GM15510 (cell line): ENCODE measurements around the gene KLRC2.

ENCODE experiments used
- POLR2A ChIP-seq: IDR thresholded peaks from 3 replicates; pipeline ENCODE4 v1.6.1; 2011; ENCODE audit warnings: borderline replicate concordance; ENCODE audit not compliant: insufficient read length; ENCODE audit errors: extremely low read depth

KLRC2 gene

GRCh38 chr12:10397296-10397695, 38.5 kb downstream of the KLRC2 start:
- no peak for TF ChIP-seq POLR2A

GRCh38 chr12:10395390-10395998, 40.3 kb downstream of the KLRC2 start:
- TF ChIP-seq POLR2A, result no peak

GRCh38 chr12:10393291-10393690, 42.5 kb downstream of the KLRC2 start:
- no peak for TF ChIP-seq POLR2A

- TF ChIP-seq POLR2A, result no peak
These were observed 43.3 kb downstream of the KLRC2 start for GRCh38 chr12:10392394-10392930.

DNA sequence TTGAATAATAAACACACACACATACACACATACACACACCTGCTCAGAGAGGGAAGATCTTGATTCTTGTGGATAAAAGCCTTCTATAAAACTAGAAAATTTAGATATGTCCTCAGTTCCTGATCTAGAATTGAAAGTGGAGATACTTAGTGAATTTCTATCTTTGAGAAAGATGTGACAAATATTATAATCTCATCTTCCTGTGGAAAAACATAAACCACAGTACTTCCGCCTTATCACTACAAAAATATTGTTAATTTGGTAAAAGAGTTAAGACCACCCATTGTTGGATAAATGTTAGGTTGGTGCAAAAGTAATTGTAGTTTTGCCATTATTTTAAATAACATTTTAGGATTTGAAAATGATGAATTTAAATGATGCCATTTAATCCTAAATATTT, 45.9 kb downstream of the KLRC2 start, which contains the start of gene KLRK1:
Gene KLRK1 (minus strand): TSS at position 138 of the 400 bp plus-strand sequence. CDS start 1,231 bp downstream, outside the sequence.
- no peak for TF ChIP-seq POLR2A

- TF ChIP-seq POLR2A, result no peak
These were observed 47.0 kb downstream of the KLRC2 start for GRCh38 chr12:10388624-10389413.

GRCh38 chr12:10386857-10387256, 49.0 kb downstream of the KLRC2 start:
- no peak for TF ChIP-seq POLR2A

DNA sequence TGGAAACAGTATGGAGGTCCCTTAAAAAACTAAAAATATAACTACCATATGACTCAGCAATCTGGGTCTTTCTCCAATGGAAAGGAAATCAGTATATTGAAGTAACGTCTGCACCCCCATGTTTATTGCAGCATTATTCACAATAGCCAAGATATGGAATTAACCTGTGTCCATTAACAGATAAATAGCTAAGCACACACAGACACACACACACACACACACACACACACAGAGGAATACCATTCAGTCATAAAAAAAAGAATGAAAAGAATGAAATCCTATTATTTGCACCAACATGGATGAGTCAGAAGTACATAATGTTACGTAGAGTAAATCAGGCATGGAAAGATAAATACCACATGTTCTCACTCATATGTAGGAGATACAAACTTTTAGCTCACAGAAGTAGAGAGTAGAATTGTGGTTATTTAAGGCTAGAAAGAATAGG, 50.6 kb downstream of the KLRC2 start:
- TF ChIP-seq POLR2A, result no peak

DNA sequence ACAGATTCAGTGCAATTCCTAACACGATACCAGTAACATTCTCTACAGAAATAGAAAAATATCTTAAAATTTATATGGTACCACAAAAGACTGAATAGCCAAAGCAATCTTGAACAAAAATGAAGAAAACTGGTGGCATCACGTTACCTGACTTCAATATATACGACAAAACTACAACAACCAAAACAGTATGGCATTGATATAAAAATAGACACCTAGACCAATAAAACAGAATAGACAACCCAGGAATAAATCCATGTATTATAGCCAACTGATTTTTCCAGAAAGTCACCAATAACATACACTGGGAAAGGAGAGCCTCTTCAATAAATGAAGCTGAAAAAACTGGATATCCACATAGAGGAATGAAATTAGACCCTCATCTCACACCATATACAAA, 51.6 kb downstream of the KLRC2 start:
- no peak for TF ChIP-seq POLR2A

- TF ChIP-seq POLR2A, result no peak
These were observed 53.7 kb downstream of the KLRC2 start for GRCh38 chr12:10381928-10382628.
